ENCODE results near the gene PDCD6IP. TPM values are rescaled to one million over a fixed set of nuclear protein-coding genes. Genes with fewer than 3 reads are reported as not detected.

The PDCD6IP gene
- total RNA-seq, 1 experiment from 2014 or later: 205 TPM

- ChIA-PET CTCF (no interaction called here), POLR2A (no interaction called here)
- H3K4me3 ChIP-seq (ENCODE audit: low read depth in 2 of 2, low read length in 2 of 2): no peak overlapping the region
- ATAC-seq (no peak), DNase-seq (ENCODE audit: low read depth, low spot score) (no peak)
- no TSS peak for BruUV-seq (replicated peaks)
- H3K4me1 ChIP-seq (ENCODE audit: control insufficient read depth, insufficient read depth, low read length): peaks cover 3% of the 10 kb centered on the region; the same call in 1 of the 2 replicates
- in situ Hi-C loops (cut with HindIII; ENCODE audit: low pct_unique_long_range_greater_than_20kb, low sequenced_read_pairs) (no loop called here), intact Hi-C loops (cut with micrococcal nuclease; ENCODE audit: unreplicated experiment) (no loop called here)
- no peaks in the 10 kb centered on the region for H3K9me3 ChIP-seq (ENCODE audit: control insufficient read depth, insufficient read depth, low read depth, low read length)
- TF ChIP-seq CTCF (IDR thresholded peaks at IDR 0.05) (no peak), REST (IDR thresholded peaks at IDR 0.05; ENCODE audit: insufficient read depth in 1 of 2, low read depth in 2 of 2, low read length in 1 of 2) (no peak), TCF7L2 (IDR thresholded peaks at IDR 0.05; ENCODE audit: low read depth, low read length) (no peak), POLR2AphosphoS5 (IDR thresholded peaks at IDR 0.05; ENCODE audit: low read depth, low read length) (no peak), SIN3A (IDR thresholded peaks at IDR 0.05; ENCODE audit: borderline replicate concordance, insufficient read depth, low read depth, low read length) (no peak)
- H3K27ac ChIP-seq (ENCODE audit: low read length): no peak overlapping the region
- H3K27me3 ChIP-seq (ENCODE audit: control insufficient read depth, insufficient read depth, low read length): no peaks in the 10 kb centered on the region
- no peaks in the 10 kb centered on the region for H3K36me3 ChIP-seq (ENCODE audit: control insufficient read depth, insufficient read depth, low read length)
Measured at GRCh38 chr3:33790091-33790490, 8.3 kb upstream of the PDCD6IP start.

GRCh38 chr3:33791477-33792166 is 6.8 kb upstream of the PDCD6IP start:
- ChIA-PET CTCF (no interaction called here), POLR2A (no interaction called here)
- Histone ChIP-seq H3K36me3 (ENCODE audit: control insufficient read depth, insufficient read depth, low read length) (no peaks in the 10 kb centered on the region), H3K27me3 (ENCODE audit: control insufficient read depth, insufficient read depth, low read length) (no peaks in the 10 kb centered on the region), H3K4me3 (ENCODE audit: low read depth in 2 of 2, low read length in 2 of 2) (no peak overlapping the region), H3K27ac (ENCODE audit: low read length) (no peak overlapping the region), H3K4me1 (ENCODE audit: control insufficient read depth, insufficient read depth, low read length) (peaks cover 3% of the 10 kb centered on the region; the same call in 1 of the 2 replicates), H3K9me3 (ENCODE audit: control insufficient read depth, insufficient read depth, low read depth, low read length) (no peaks in the 10 kb centered on the region)
- DNase-seq (ENCODE audit: low read depth, low spot score) (no peak), ATAC-seq (no peak)
- no TSS peak for BruUV-seq (replicated peaks)
- TF ChIP-seq POLR2AphosphoS5 (IDR thresholded peaks at IDR 0.05; ENCODE audit: low read depth, low read length) (no peak), TCF7L2 (IDR thresholded peaks at IDR 0.05; ENCODE audit: low read depth, low read length) (no peak), SIN3A (IDR thresholded peaks at IDR 0.05; ENCODE audit: borderline replicate concordance, insufficient read depth, low read depth, low read length) (no peak), REST (IDR thresholded peaks at IDR 0.05; ENCODE audit: insufficient read depth in 1 of 2, low read depth in 2 of 2, low read length in 1 of 2) (no peak), CTCF (IDR thresholded peaks at IDR 0.05) (no peak)
- intact Hi-C loops (cut with micrococcal nuclease; ENCODE audit: unreplicated experiment): no loop called here
- in situ Hi-C loops (cut with HindIII; ENCODE audit: low pct_unique_long_range_greater_than_20kb, low sequenced_read_pairs): no loop called here
